PFSK-1 (cell line): Measurements from ENCODE around the gene PACSIN1.

Experiments used
- POLR2AphosphoS5 ChIP-seq: IDR thresholded peaks from 2 replicates; pipeline ENCODE4 v1.6.1; 2012; ENCODE audit warnings: low read depth, mild to moderate bottlenecking, control low read depth, low read length, moderate library complexity
- REST ChIP-seq, 2 experiments: IDR thresholded peaks; 2 replicates each; pipeline versions ENCODE4 v1.6.1 to v1.8.0; 2011 to 2012; ENCODE audit warnings: low read depth in 2 of 2, low read length in 2 of 2, control low read depth in 1 of 2, inconsistent platforms in 1 of 2, mild to moderate bottlenecking in 1 of 2, moderate library complexity in 1 of 2; ENCODE audit not compliant: insufficient read depth in 1 of 2

GRCh38 chr6:34491091-34491430, 25.2 kb downstream of the PACSIN1 start:
- TF ChIP-seq POLR2AphosphoS5 (no peak), REST (IDR thresholded peaks at IDR 0.05; ENCODE audit: insufficient read depth in 1 of 2, low read depth in 2 of 2, low read length in 2 of 2) (no peak)
